Vagina (tissue), 2 donors: ENCODE data around the gene PRSS36.

Source experiments
- POLR2AphosphoS5 ChIP-seq, 2 donors: sonication (generic); formaldehyde crosslinking; IDR thresholded peaks; one replicate each; pipeline ENCODE4 v1.9.0; 2017; ENCODE audit warnings: antibody characterized with exemption in 2 of 2, mild to moderate bottlenecking in 2 of 2, low read depth in 1 of 2; ENCODE audit not compliant: insufficient read depth in 1 of 2
- TF ChIP-seq, protein P1 (sequence below), 3 experiments: fragments of 450-650 bp in 2 of 3; fragments of 200-600 bp in 1 of 3; sonication (generic) in 1 of 3; IDR thresholded peaks; one replicate each; pipeline ENCODE4 v1.5.1; 2017 to 2019; ENCODE audit warnings: antibody characterized with exemption in 3 of 3, mild to moderate bottlenecking in 2 of 3, moderate library complexity in 2 of 3

DNA sequence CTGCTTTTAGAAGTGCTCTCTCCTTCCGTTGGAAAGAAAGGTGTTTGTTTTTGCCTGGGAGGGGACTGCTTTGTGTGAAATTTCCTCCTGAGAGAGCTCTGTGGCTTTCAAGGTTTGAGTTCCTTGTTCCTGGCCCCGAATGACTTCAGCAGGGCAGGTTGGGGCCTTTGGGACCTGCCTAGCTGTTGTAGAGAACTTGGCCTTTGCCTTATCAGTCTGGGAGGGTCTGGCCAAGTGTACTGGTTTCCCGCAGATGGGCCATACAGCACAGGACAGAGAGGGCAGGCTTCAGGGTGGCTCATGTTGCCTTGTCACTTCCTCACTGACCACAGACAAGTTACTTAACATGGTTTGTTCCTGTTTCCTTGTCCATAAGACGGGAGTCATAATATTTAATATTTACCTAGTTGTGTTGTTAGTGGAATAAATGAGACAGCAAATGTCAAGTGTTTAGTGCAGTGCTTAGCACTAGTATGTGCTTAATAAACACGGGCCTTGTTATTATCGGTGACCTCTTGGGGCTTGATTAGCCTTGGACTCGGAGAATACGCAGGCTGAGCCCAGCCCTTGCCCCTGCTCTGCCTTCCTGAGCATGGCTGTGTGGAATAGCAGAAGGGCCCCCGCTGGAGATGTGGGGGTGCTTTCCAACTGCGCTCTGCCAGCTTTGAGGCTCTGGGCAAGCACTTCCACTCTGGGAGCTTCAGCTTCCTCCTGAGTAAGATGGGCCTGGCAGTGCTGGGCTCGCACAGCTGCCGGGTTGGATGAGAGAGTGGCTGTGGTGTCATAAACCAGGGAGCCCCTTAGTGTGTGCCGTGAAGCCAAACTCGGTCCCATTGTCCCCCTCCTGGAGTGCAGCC is 20.9 kb downstream of the PRSS36 start:
- TF ChIP-seq, protein P1, sequence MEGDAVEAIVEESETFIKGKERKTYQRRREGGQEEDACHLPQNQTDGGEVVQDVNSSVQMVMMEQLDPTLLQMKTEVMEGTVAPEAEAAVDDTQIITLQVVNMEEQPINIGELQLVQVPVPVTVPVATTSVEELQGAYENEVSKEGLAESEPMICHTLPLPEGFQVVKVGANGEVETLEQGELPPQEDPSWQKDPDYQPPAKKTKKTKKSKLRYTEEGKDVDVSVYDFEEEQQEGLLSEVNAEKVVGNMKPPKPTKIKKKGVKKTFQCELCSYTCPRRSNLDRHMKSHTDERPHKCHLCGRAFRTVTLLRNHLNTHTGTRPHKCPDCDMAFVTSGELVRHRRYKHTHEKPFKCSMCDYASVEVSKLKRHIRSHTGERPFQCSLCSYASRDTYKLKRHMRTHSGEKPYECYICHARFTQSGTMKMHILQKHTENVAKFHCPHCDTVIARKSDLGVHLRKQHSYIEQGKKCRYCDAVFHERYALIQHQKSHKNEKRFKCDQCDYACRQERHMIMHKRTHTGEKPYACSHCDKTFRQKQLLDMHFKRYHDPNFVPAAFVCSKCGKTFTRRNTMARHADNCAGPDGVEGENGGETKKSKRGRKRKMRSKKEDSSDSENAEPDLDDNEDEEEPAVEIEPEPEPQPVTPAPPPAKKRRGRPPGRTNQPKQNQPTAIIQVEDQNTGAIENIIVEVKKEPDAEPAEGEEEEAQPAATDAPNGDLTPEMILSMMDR (IDR thresholded peaks at IDR 0.05), result no peak
- TF ChIP-seq POLR2AphosphoS5 (IDR thresholded peaks at IDR 0.05; ENCODE audit: insufficient read depth in 1 of 2, low read depth in 1 of 2), result no peak
